HEK293 (cell line): ENCODE results near the gene CHMP5.

ENCODE experiments used
- CTCF ChIA-PET: fragments of 350-600 bp; formaldehyde crosslinking; extraction: SDS; loops from one replicate; lab custom pipeline; 2021; ENCODE audit warnings: antibody characterized with exemption; lab: Yijun Ruan, JAX
- POLR2A ChIA-PET: fragments of 300-600 bp; formaldehyde crosslinking; extraction: SDS; loops from one replicate; lab custom pipeline; 2020; ENCODE audit warnings: antibody characterized with exemption, inconsistent platforms; lab: Yijun Ruan, JAX
- H3K27ac ChIP-seq: fragments of 200-500 bp; sonication (Bioruptor generic); 2 replicates; pipeline ENCODE4 v1.5.1; 2014; ENCODE audit warnings: low read depth, low read length, control low read depth, inconsistent platforms; ENCODE audit errors: extremely low read depth
- H3K36me3 ChIP-seq, 2 experiments: fragments of 200-500 bp in 1 of 2; sonication (Bioruptor generic) in 1 of 2; 1 replicate in 1 of 2; 2 replicates in 1 of 2; pipeline ENCODE4 v1.5.1; 2014 to 2017; ENCODE audit warnings: inconsistent platforms in 2 of 2, low read length in 2 of 2; ENCODE audit not compliant: control insufficient read depth in 2 of 2, insufficient read depth in 1 of 2
- H3K4me1 ChIP-seq: fragments of 200-500 bp; sonication (Bioruptor generic); 2 replicates; pipeline ENCODE4 v1.5.1; 2014; ENCODE audit warnings: mild to moderate bottlenecking, low read length, inconsistent platforms; ENCODE audit not compliant: control insufficient read depth, insufficient read depth
- H3K4me3 ChIP-seq: 2 replicates; pipeline ENCODE4 v1.5.1; 2011; ENCODE audit warnings: low read depth, mild to moderate bottlenecking, control low read depth, low read length, moderate library complexity
- H3K9me3 ChIP-seq: fragments of 200-500 bp; sonication (Bioruptor generic); 2 replicates; pipeline ENCODE4 v1.5.1; 2014; ENCODE audit warnings: low read depth, low read length, inconsistent platforms; ENCODE audit not compliant: control insufficient read depth, insufficient read depth
- GLI2 ChIP-seq: fragments of 450-650 bp; formaldehyde crosslinking; IDR thresholded peaks from 2 replicates; pipeline ENCODE4; 2017; ENCODE audit warnings: missing biosample characterization, missing genetic modification characterization, low read depth, borderline replicate concordance
- HOXC10 ChIP-seq: sonication (generic); formaldehyde crosslinking; IDR thresholded peaks from 2 replicates; pipeline ENCODE4 v1.8.1; 2023; ENCODE audit warnings: mild to moderate bottlenecking, missing genetic modification reagents
- HOXD13 ChIP-seq: sonication (generic); formaldehyde crosslinking; IDR thresholded peaks from 2 replicates; pipeline ENCODE4 v1.8.0; 2022; ENCODE audit warnings: missing genetic modification reagents, borderline replicate concordance
- IKZF3 ChIP-seq: fragments of 450-650 bp; IDR thresholded peaks from 2 replicates; pipeline ENCODE4 v1.5.0; 2018; ENCODE audit warnings: missing biosample characterization, mild to moderate bottlenecking, missing genetic modification characterization, moderate library complexity
- MZF1 ChIP-seq: fragments of 450-650 bp; formaldehyde crosslinking; IDR thresholded peaks from 2 replicates; pipeline ENCODE4 v1.5.1; 2017; ENCODE audit warnings: missing biosample characterization, missing genetic modification characterization, borderline replicate concordance
- SP7 ChIP-seq: fragments of 450-650 bp; formaldehyde crosslinking; IDR thresholded peaks from 2 replicates; pipeline ENCODE4 v1.5.1; 2016; ENCODE audit warnings: missing biosample characterization, missing genetic modification characterization
- ZBTB26 ChIP-seq: fragments of 450-650 bp; formaldehyde crosslinking; optimal IDR thresholded peaks from 2 replicates; pipeline ENCODE3; 2016; ENCODE audit warnings: missing biosample characterization, mild to moderate bottlenecking, missing genetic modification characterization
- ZFP69B ChIP-seq: fragments of 450-650 bp; formaldehyde crosslinking; IDR thresholded peaks from 2 replicates; pipeline ENCODE4 v1.5.1; 2016; ENCODE audit warnings: missing biosample characterization, missing genetic modification characterization
- ZNF132 ChIP-seq: fragments of 450-650 bp; formaldehyde crosslinking; IDR thresholded peaks from 2 replicates; pipeline ENCODE4 v1.5.1; 2017; ENCODE audit warnings: missing biosample characterization, missing genetic modification characterization, borderline replicate concordance
- ZNF292 ChIP-seq: fragments of 450-650 bp; formaldehyde crosslinking; IDR thresholded peaks from 2 replicates; pipeline ENCODE4 v1.5.1; 2016; ENCODE audit warnings: low read depth, missing biosample characterization, missing genetic modification characterization, borderline replicate concordance
- ZNF391 ChIP-seq: fragments of 450-650 bp; formaldehyde crosslinking; IDR thresholded peaks from 2 replicates; pipeline ENCODE4 v1.5.1; 2016; ENCODE audit warnings: low read depth, missing biosample characterization, missing genetic modification characterization, borderline replicate concordance
- ZNF416 ChIP-seq: fragments of 450-650 bp; formaldehyde crosslinking; IDR thresholded peaks from 2 replicates; pipeline ENCODE4 v1.5.1; 2016; ENCODE audit warnings: missing biosample characterization, missing genetic modification characterization
- ZNF514 ChIP-seq: fragments of 450-650 bp; formaldehyde crosslinking; IDR thresholded peaks from 2 replicates; pipeline ENCODE4 v1.5.1; 2016; ENCODE audit warnings: missing biosample characterization, missing genetic modification characterization
- ZNF610 ChIP-seq: fragments of 450-650 bp; formaldehyde crosslinking; IDR thresholded peaks from 2 replicates; pipeline ENCODE4 v1.5.1; 2016; ENCODE audit warnings: missing biosample characterization, missing genetic modification characterization, borderline replicate concordance
- ZNF624 ChIP-seq: fragments of 450-650 bp; formaldehyde crosslinking; IDR thresholded peaks from 2 replicates; pipeline ENCODE4 v1.5.1; 2017; ENCODE audit warnings: missing biosample characterization, missing genetic modification characterization
- ZNF707 ChIP-seq: fragments of 450-650 bp; formaldehyde crosslinking; IDR thresholded peaks from 2 replicates; pipeline ENCODE4 v1.5.1; 2016; ENCODE audit warnings: missing biosample characterization, missing genetic modification characterization

CHMP5 gene

GRCh38 chr9:33331377-33331891 lies 66.6 kb downstream of the CHMP5 start:
- POLR2A ChIA-PET = no interaction called here
- CTCF ChIA-PET = interaction anchor here (0.7 to 1.6 kb wide), 3 partner anchors 44 to 266 kb away, joined by 3 to 7 read pairs (median 3); partner anchors contain the start of gene NOL6

More at GRCh38 chr9:33331377-33331891, 66.6 kb downstream of the CHMP5 start:
- TF ChIP-seq ZNF292 (no peak), MZF1 (tag by site-specific recombination) (no peak), ZNF391 (tag by site-specific recombination) (no peak), ZFP69B (tag by site-specific recombination) (no peak), IKZF3 (tag by site-specific recombination) (no peak), ZNF132 (tag by site-specific recombination) (no peak), ZNF514 (tag by site-specific recombination) (no peak), HOXD13 (CRISPR knock-in tag) (no peak), ZNF624 (tag by site-specific recombination) (no peak), HOXC10 (no peak), GLI2 (tag by site-specific recombination) (no peak), ZNF610 (no peak), SP7 (tag by site-specific recombination) (no peak), ZNF707 (tag by site-specific recombination) (no peak), ZNF416 (tag by site-specific recombination) (no peak), ZBTB26 (tag by site-specific recombination) (no peak)
- TF ChIP-seq, all 188 proteins: peak for 0
- Histone ChIP-seq H3K9me3 (no peaks in the 10 kb centered on the region), H3K36me3 (peaks cover 7 to 73% of the 10 kb centered on the region in 2 experiments; a peak in 2 of 3 replicates), H3K4me1 (no peaks in the 10 kb centered on the region), H3K27ac (no peak overlapping the region), H3K4me3 (no peak overlapping the region)
